Measurements from ENCODE around the gene TMEM9B. TPM values are rescaled to one million over a fixed set of nuclear protein-coding genes. Genes with fewer than 3 reads are reported as not detected.
A peak's percentile ranks its signal among the peaks of the same experiment; 100 is the strongest.

Gene TMEM9B
- polyA plus RNA-seq, 3 donors from 2014 or later = 132 to 186 (median 141) TPM

GRCh38 chr11:8932564-8933180 is 31.6 kb downstream of the TMEM9B start, which contains the start of gene C11orf16:
Gene C11orf16, minus strand, starts transcription at chr11:8932947. Its CDS starts 639 bp downstream, at chr11:8932308.
- no peak for DNase-seq
- no peak within 1 kb of the TSS for H3K4me3 Mint-ChIP-seq
- H3K36me3 Mint-ChIP-seq = no peaks in the 10 kb centered on the region
- peaks cover 0 to 3% (median 2%) of the 10 kb centered on the region in 3 donors for H3K27me3 Mint-ChIP-seq (ENCODE audit: low read depth in 3 of 3)
- no peaks in the 10 kb centered on the region for H3K9me3 Mint-ChIP-seq
- H3K4me1 Mint-ChIP-seq = no peaks in the 10 kb centered on the region
- no peak within 1 kb of the TSS for H3K27ac Mint-ChIP-seq

- H3K36me3 Mint-ChIP-seq = no peaks in the 10 kb centered on the region
- no peaks in the 10 kb centered on the region for H3K4me1 Mint-ChIP-seq
- peaks cover 0 to 3% (median 3%) of the 10 kb centered on the region in 3 donors for H3K27me3 Mint-ChIP-seq (ENCODE audit: low read depth in 3 of 3)
- no peak overlapping the region for H3K4me3 Mint-ChIP-seq
- no peak for DNase-seq
- H3K27ac Mint-ChIP-seq = no peak overlapping the region
- H3K9me3 Mint-ChIP-seq = no peaks in the 10 kb centered on the region
Observed at GRCh38 chr11:8930456-8931175, 33.6 kb downstream of the TMEM9B start.

GRCh38 chr11:8928981-8929615 is 35.1 kb downstream of the TMEM9B start:
- no peaks in the 10 kb centered on the region for H3K9me3 Mint-ChIP-seq

GRCh38 chr11:8928205-8928604 is 36.0 kb downstream of the TMEM9B start:
- H3K27me3 Mint-ChIP-seq (ENCODE audit: low read depth in 3 of 3) = peaks cover 0 to 3% (median 0%) of the 10 kb centered on the region in 3 donors
- H3K4me1 Mint-ChIP-seq = no peaks in the 10 kb centered on the region
- H3K4me3 Mint-ChIP-seq = no peak overlapping the region
- DNase-seq = no peak
- no peak overlapping the region for H3K27ac Mint-ChIP-seq
- H3K36me3 Mint-ChIP-seq = no peaks in the 10 kb centered on the region
- no peaks in the 10 kb centered on the region for H3K9me3 Mint-ChIP-seq

More at GRCh38 chr11:8928981-8929615, 35.1 kb downstream of the TMEM9B start:
- Mint-ChIP-seq H3K27me3 (ENCODE audit: low read depth in 3 of 3) (peaks cover 0 to 3% (median 0%) of the 10 kb centered on the region in 3 donors), H3K4me3 (no peak overlapping the region), H3K4me1 (no peaks in the 10 kb centered on the region), H3K27ac (no peak overlapping the region), H3K36me3 (no peaks in the 10 kb centered on the region)
- DNase-seq = no peak

- no peaks in the 10 kb centered on the region for H3K4me1 Mint-ChIP-seq
- H3K36me3 Mint-ChIP-seq = peaks cover 0 to 2% (median 0%) of the 10 kb centered on the region in 3 donors
- H3K27me3 Mint-ChIP-seq (ENCODE audit: low read depth in 3 of 3) = peaks cover 0 to 3% (median 0%) of the 10 kb centered on the region in 3 donors
- no peak for DNase-seq
- no peaks in the 10 kb centered on the region for H3K9me3 Mint-ChIP-seq
- H3K27ac Mint-ChIP-seq = no peak overlapping the region
- no peak overlapping the region for H3K4me3 Mint-ChIP-seq
Observed at GRCh38 chr11:8927233-8927632, 37.0 kb downstream of the TMEM9B start.

GRCh38 chr11:8926236-8926635 is 38.0 kb downstream of the TMEM9B start:
- no peak overlapping the region for H3K27ac Mint-ChIP-seq
- no peaks in the 10 kb centered on the region for H3K9me3 Mint-ChIP-seq
- H3K36me3 Mint-ChIP-seq = peaks cover 0 to 7% (median 0%) of the 10 kb centered on the region in 3 donors
- no peak for DNase-seq
- H3K27me3 Mint-ChIP-seq (ENCODE audit: low read depth in 3 of 3) = peaks cover 0 to 2% (median 0%) of the 10 kb centered on the region in 3 donors
- no peak overlapping the region for H3K4me3 Mint-ChIP-seq
- no peaks in the 10 kb centered on the region for H3K4me1 Mint-ChIP-seq

- Mint-ChIP-seq H3K27ac (no peak overlapping the region), H3K27me3 (ENCODE audit: low read depth in 3 of 3) (peaks cover 0 to 2% (median 0%) of the 10 kb centered on the region in 3 donors), H3K9me3 (no peaks in the 10 kb centered on the region), H3K4me3 (no peak overlapping the region), H3K4me1 (no peaks in the 10 kb centered on the region), H3K36me3 (peaks cover 0 to 7% (median 0%) of the 10 kb centered on the region in 3 donors)
- DNase-seq = no peak
Observed at GRCh38 chr11:8925711-8926110, 38.5 kb downstream of the TMEM9B start.

GRCh38 chr11:8922691-8923090 is 41.6 kb downstream of the TMEM9B start:
- peaks cover 0 to 2% (median 0%) of the 10 kb centered on the region in 3 donors for H3K27me3 Mint-ChIP-seq (ENCODE audit: low read depth in 3 of 3)
- H3K9me3 Mint-ChIP-seq = no peaks in the 10 kb centered on the region
- H3K36me3 Mint-ChIP-seq = peaks cover 0 to 7% (median 5%) of the 10 kb centered on the region in 3 donors
- H3K4me3 Mint-ChIP-seq = no peak overlapping the region
- DNase-seq = no peak
- no peak overlapping the region for H3K27ac Mint-ChIP-seq
- H3K4me1 Mint-ChIP-seq = no peaks in the 10 kb centered on the region

GRCh38 chr11:8917157-8917825 is 47.0 kb downstream of the TMEM9B start:
- H3K27ac Mint-ChIP-seq = no peak overlapping the region
- peaks cover 4 to 8% (median 5%) of the 10 kb centered on the region in 3 donors for H3K36me3 Mint-ChIP-seq
- peaks cover 0 to 1% (median 0%) of the 10 kb centered on the region in 3 donors for H3K27me3 Mint-ChIP-seq (ENCODE audit: low read depth in 3 of 3)
- H3K9me3 Mint-ChIP-seq = no peaks in the 10 kb centered on the region
- no peak overlapping the region for H3K4me3 Mint-ChIP-seq
- peaks cover 13 to 19% of the 10 kb centered on the region in 2 donors for H3K4me1 Mint-ChIP-seq
- DNase-seq = no peak

- no peak for DNase-seq
- Mint-ChIP-seq H3K27ac (peak overlapping the region in 2 of 6 donors; percentile 11 to 73), H3K4me3 (peak overlapping the region in 3 of 5 donors; percentile 40 to 69 (median 61)), H3K27me3 (ENCODE audit: low read depth in 3 of 3) (peaks cover 0 to 4% (median 0%) of the 10 kb centered on the region in 3 donors), H3K36me3 (peaks cover 0 to 8% (median 4%) of the 10 kb centered on the region in 3 donors), H3K4me1 (peaks cover 24 to 40% of the 10 kb centered on the region in 2 donors), H3K9me3 (no peaks in the 10 kb centered on the region)
Observed at GRCh38 chr11:8914661-8915018, 49.6 kb downstream of the TMEM9B start.

GRCh38 chr11:8913961-8914660 is 50.1 kb downstream of the TMEM9B start:
- no peaks in the 10 kb centered on the region for H3K9me3 Mint-ChIP-seq
- peak overlapping the region in 4 of 6 donors; percentile 11 to 83 (median 70) for H3K27ac Mint-ChIP-seq
- peaks cover 0 to 5% (median 0%) of the 10 kb centered on the region in 3 donors for H3K27me3 Mint-ChIP-seq (ENCODE audit: low read depth in 3 of 3)
- H3K4me1 Mint-ChIP-seq = peaks cover 27 to 45% of the 10 kb centered on the region in 2 donors
- H3K36me3 Mint-ChIP-seq = peaks cover 0 to 8% (median 4%) of the 10 kb centered on the region in 3 donors
- peak; percentile 14 to 36 (median 17) for DNase-seq
- H3K4me3 Mint-ChIP-seq = peak overlapping the region; percentile 31 to 69 (median 40)

GRCh38 chr11:8911029-8911823 is 53.0 kb downstream of the TMEM9B start, which contains the start of gene AKIP1:
Gene AKIP1, plus strand, starts transcription at chr11:8911189. Its CDS starts 261 bp downstream, at chr11:8911450.
- peaks cover 0 to 7% (median 2%) of the 10 kb centered on the region in 3 donors for H3K27me3 Mint-ChIP-seq (ENCODE audit: low read depth in 3 of 3)
- peaks cover 29 to 50% of the 10 kb centered on the region in 2 donors for H3K4me1 Mint-ChIP-seq
- peak; percentile 72 to 82 (median 73) for DNase-seq
- no peaks in the 10 kb centered on the region for H3K9me3 Mint-ChIP-seq
- H3K4me3 Mint-ChIP-seq = peak within 1 kb of the TSS; percentile 91 to 95 (median 92)
- no peaks in the 10 kb centered on the region for H3K36me3 Mint-ChIP-seq
- H3K27ac Mint-ChIP-seq = peak within 1 kb of the TSS; percentile 57 to 89 (median 78)

All from immature natural killer cell (primary cell).